DND-41 (cell line): ENCODE measurements around the gene ZMIZ1.

Experiments used
- EZH2 ChIP-seq: IDR thresholded peaks from 3 replicates; pipeline ENCODE4 v1.6.1; 2012; ENCODE audit warnings: borderline replicate concordance, low read depth, mild to moderate bottlenecking, moderate library complexity, low read length, inconsistent platforms; ENCODE audit not compliant: severe bottlenecking
- TF ChIP-seq, protein P1 (sequence below): IDR thresholded peaks from 2 replicates; pipeline ENCODE4 v1.5.1; 2012; ENCODE audit warnings: borderline replicate concordance, low read length, moderate library complexity, mild to moderate bottlenecking; ENCODE audit not compliant: poor library complexity, severe bottlenecking; ENCODE audit errors: extremely low read depth

GRCh38 chr10:79098061-79098460, 29.3 kb downstream of the ZMIZ1 start:
- TF ChIP-seq, protein P1, sequence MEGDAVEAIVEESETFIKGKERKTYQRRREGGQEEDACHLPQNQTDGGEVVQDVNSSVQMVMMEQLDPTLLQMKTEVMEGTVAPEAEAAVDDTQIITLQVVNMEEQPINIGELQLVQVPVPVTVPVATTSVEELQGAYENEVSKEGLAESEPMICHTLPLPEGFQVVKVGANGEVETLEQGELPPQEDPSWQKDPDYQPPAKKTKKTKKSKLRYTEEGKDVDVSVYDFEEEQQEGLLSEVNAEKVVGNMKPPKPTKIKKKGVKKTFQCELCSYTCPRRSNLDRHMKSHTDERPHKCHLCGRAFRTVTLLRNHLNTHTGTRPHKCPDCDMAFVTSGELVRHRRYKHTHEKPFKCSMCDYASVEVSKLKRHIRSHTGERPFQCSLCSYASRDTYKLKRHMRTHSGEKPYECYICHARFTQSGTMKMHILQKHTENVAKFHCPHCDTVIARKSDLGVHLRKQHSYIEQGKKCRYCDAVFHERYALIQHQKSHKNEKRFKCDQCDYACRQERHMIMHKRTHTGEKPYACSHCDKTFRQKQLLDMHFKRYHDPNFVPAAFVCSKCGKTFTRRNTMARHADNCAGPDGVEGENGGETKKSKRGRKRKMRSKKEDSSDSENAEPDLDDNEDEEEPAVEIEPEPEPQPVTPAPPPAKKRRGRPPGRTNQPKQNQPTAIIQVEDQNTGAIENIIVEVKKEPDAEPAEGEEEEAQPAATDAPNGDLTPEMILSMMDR: no peak
- TF ChIP-seq EZH2: no peak
